GOT3 (cell line): Measurements from ENCODE around the gene EHD2.
"Not testable (repeated sequence)": the region's sequence is repeated elsewhere in the genome, so short reads cannot be mapped to it uniquely, and the experiment has no call there.

Experiments used
- DNase-seq: peaks from one replicate; lab custom pipeline; 2025; ENCODE audit warnings: mixed read lengths; lab: John Stamatoyannopoulos, UW

Gene EHD2

DNA sequence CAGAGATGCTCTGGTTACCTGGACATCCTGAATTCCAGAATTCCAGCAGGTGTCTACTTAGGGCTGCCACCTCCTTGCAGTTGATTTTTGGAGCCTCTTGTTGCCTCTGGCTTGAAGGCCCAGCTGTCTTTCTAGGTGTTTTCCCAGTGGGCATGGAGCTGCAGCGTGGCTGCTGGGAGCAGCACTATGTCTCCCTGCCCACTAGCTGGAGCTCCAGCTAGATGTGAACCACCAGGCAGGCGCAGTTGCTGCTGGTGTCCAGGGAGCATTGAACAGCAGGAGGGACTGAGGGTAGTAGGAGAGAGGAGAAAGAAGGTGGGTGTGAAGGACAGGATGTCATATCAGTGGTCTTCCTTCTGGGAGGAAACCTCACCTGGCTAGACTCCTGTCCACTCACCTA, 55.4 kb downstream of the EHD2 start:
- DNase-seq = no peak

DNA sequence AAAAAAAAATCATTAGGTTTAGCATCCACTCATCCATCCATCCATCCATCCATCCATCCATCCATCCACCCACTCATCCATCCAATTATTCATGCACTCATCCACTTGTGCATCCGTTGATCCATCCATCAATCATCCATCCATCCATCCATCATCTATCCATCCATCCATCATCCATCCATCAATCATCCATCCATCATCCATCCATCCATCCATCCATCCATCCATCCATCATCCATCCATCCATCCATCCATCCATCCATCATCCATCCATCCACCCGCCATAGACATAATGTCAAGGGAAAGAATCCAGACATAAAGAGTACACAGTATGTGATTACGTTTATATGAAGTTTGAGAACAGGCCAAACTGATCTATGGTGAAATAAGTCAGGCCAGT, 56.3 kb downstream of the EHD2 start:
- no peak for DNase-seq

DNA sequence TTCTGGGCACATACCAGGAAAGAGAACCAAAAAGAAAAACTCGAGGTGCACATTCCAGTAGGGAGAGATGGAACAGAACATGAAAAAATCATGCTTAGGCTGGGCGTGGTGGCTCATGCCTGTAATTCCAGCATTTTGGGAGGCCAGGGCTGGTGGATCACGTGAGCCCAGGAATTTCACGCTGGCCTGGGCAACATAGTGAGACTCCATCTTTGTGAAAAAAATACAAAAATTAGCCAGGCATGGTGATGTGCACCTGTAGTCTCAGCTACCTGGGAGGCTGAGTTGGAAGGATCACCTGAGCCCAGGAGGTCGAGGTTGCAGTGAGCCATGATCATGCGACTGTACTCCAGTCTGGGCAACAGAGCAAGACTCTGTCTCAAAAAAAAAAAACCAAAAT, 58.1 kb downstream of the EHD2 start:
- not testable (repeated sequence) for DNase-seq

DNA sequence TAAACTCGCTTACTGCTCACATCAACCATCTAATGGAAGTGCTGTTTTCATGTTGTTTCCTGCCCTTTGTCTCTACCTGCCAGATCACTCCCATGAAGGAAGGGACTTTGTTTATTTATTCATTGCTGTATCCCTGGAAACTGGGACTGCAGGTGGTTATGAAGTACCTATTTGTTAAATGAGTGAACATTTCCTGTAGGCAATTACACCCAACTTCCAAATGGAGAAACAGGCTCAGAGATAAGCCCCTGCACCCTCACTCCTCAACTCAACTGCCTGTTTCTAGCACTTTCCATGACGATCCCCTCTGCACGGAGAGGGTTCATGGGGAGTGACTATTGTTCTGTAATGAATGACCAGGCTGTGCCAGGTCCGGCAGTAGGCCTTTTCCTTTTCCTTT, 63.3 kb downstream of the EHD2 start:
- no peak for DNase-seq

DNA sequence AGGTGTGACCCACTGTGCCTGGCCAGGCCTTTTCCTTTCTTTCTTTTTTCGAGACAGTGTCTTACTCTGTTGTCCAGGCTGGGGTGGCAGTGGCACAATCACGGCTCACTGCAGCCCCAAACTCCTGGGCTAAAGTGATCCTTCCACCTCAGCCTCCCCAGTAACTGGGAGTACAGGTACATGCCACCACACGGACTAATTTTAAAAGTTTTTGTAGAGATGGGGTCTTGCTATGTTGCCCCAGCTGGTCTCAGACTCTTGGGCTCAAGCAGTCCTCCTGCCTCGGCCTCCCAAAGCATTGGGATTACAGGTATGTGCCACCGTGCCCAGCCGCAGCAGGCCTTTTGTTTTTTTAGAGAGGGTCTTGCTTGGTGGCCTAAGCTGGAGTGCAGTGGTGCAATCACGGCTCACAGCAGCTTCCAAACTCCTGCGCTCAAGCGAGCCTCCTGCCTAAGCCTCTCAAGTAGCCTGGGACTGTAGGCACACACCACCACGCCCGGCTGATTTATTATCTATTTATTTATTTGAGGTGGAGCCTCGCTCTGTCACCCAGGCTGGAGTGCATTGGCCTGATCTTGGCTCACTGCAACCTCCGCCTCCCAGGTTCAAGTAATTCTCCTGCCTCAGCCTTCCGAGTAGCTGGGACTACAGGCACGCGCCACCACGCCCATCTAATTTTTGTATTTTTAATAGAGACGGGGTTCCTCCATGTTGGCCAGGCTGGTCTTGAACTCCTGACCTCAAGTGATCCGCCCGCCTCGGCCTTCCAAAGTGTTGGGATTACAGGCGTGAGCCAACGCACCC, 64.2 kb downstream of the EHD2 start:
- not testable (repeated sequence) for DNase-seq

DNA sequence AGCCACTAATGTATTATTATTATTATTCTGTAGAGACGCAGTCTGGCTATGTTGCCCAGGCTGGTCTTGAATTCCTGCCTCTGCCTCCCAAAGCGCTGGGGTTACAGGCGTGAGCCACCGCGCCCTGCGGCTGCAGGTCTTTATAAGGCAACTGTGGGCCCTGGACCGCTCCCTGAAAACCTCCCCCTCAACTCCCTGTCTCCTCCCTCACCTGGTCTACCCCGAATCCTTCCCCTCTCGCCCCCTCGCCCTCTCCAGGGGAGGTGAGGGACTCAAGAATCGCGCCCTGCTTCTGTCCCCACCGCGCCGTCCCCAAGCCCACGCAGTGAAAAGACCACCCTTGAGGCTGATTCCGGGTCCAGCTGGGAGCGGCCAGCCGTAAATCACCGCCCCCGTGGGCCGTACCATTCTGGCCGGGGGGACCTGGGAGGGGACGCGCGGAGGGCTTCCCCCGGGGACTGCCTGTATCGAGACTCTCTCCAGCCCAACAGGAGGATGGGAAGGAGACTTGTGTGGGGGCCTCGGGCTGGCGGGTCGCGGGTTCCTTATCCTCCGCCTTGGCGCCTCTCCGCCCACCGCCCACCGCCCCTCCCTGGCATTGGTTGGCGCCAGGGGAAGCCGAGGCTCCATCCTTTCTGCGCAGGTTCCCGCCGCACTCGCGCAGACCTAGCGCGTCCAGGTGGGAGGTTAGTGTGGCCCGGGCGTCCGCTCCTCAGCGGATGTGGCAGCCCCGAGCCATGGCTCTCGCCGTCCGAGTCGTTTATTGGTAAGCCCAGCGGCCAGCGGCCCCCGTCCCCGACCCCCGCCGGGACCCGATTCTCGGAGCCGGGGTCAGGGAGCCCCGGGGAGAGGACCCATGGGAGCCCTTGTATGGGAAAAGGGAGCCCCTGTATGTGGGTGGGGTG, 65.1 kb downstream of the EHD2 start, which contains the start of gene SELENOW:
Gene SELENOW (plus strand): TSS at position 655 of the 905 bp plus-strand sequence. CDS start 83 bp downstream, at position 738.
- DNase-seq = peak; percentile 46

DNA sequence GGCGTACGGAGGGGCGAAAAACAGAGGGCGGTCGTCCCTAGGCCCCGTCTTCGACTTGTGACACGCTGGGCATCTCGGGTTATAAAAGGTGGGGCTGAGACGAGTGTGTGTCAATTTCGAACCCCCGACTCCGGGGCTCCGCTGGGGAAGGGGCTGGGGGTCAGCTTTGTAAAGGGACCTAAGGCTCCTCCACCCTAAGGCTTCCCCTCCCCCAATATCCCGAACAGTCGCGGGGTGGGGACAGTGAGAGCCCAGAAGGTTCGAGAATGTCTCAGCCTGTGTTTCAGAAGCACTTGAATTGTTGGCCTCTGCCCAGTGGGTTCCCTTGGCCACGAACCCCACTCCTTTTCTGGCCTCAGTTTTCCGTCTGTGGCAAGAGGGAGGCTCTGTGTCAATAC, 65.7 kb downstream of the EHD2 start:
- DNase-seq = no peak

DNA sequence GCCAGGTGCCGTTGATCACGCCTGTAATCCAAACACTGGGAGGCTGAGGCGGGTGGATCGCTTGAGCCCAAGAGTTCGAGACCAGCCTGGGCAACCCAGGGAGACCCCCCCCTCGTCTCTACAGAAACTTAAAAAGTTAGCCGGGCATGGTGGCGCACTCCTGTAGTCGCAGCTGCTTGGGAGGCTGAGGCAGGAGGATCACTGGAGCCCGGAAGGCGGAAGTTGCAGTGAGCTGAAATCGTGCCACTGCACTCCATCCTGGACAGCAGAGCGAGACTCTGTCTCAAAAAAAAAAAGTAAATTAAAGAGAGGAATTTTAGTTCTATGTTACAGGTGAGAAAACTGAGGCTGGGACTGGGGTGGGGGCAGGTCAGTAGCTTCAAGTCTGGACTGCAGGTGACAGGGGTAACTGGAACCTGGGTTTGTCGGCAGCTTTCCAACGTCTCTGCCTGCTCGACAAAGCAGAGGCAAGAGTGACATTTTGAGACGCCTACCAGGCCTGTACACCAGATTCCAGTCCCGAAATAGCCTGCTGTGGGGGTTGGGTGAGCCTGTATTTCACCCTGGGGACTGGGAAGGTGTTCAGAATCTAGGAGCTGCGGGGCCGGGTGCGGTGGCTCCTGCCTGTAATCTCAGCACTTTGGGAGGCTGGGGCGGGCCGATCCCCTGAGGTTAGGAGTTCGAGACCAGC, 66.4 kb downstream of the EHD2 start:
- DNase-seq = no peak

DNA sequence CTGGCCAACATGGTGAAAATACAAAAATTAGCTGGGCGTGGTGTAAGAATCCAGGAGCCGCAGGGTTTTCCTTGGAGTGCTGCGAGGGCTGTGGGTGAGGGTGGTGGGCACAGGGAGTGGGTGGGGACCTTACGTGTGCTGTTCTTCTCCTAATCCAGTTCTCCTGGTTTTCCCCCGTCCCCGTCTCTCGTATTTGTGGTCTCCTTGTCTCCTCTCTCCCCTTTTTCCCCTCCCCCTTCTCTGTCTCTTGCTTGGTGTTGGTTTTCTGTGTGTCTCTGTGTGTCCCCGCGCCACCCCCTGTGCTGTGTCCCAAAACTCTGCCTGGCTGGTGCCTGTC, 67.0 kb downstream of the EHD2 start:
- no peak for DNase-seq

DNA sequence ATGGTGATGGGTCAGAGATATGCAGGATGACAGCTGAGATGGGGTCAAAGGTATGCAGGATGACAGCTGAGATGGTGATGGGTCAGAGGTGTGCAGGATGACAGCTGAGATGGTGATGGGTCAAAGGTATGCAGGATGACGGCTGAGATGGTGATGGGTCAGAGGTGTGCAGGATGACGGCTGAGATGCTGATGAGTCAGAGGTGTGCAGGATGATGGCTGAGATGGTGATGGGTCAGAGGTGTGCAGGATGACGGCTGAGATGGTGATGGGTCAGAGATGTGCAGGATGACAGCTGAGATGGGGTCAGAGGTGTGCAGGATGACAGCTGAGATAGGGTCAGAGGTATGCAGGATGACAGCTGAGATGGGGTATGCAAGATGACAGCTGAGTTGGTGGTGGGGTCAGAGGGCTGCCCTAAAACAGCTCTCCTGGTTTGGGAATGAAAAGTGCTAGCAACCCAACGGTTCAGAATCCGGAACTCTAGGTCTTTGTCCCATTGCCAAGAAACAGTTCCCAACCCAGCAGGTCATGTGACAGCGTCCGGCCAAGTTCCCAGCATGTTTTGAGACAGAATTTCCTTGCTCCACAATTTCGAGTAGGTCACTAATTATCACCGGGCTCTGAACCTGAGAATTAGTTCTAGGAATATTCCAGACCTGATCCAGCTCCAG, 68.5 kb downstream of the EHD2 start:
- DNase-seq = no peak

DNA sequence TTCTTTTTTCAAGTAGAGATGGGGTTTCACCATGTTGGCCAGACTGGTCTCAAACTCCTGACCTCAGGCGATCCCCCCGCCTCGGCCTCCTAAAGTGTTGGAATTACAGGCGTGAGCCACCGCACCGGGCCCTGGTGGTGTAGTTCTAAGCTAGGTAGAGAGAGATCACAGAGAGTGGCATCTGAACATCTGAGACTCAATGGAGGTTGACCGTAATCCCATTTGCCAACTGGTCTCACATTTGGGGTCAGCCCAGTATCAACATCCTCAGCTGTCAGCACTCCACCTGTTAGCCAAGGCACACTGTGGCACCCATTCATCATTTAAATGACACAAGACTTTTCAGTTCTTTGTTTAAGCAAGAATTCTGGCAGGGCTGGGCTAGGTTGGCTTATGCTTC, 73.3 kb downstream of the EHD2 start:
- DNase-seq = no peak

DNA sequence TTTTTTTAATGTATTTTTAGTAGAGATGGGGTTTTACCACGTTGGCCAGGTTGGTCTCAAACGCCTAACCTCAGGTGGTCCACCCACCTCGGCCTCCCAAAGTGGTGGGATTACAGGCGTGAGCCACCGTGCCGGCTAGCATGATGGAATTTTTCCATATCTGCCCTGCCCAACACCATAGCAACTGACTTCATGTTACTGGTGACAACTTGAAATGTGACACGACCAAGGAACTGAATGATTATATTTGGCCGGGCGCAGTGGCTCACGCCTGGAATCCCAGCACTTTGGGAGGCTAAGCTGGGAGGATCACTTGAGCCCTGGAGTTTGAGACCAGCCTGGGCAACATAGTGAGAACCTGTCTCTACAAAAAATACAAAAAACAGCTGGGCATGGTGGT, 74.1 kb downstream of the EHD2 start:
- not testable (repeated sequence) for DNase-seq

DNA sequence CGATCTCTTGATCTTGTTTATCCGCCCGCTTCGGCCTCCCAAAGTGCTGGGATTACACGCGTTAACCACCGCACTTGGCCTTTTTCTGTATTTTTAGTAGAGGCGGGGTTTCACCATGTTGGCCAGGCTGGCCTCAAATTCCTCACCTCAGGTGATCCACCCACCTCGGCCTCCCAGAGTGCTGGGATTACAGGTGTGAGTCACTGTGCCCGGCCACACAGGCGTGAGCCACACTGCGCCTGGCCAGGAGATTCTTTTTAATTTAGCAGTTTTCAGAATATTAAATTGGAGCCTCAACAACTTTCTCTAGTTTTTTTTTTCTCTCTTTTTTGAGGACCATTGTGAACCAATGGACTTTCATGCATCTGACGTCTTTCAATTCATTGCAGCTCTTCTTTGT, 76.6 kb downstream of the EHD2 start:
- not testable (repeated sequence) for DNase-seq

DNA sequence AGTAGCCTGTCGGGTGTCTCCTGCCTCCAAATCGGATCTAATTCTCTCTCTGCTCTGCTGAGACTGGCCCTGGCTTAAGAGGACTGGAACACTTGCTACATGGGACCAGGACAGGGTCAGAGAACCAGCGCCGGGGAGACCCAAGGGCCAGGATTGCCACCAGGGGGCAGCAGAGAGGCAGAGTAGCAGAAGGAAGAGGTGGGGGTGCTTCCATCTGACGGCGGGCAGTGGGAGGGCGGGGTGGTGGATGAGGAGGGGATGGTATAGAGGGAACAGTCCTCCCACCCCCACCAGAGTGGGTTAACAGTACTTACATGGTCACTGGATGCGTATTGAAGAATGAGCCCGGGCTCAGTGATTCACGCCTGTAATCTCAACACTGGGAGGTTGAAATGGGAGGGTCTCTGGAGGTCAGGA, 77.2 kb downstream of the EHD2 start:
- peak; percentile 32 for DNase-seq

DNA sequence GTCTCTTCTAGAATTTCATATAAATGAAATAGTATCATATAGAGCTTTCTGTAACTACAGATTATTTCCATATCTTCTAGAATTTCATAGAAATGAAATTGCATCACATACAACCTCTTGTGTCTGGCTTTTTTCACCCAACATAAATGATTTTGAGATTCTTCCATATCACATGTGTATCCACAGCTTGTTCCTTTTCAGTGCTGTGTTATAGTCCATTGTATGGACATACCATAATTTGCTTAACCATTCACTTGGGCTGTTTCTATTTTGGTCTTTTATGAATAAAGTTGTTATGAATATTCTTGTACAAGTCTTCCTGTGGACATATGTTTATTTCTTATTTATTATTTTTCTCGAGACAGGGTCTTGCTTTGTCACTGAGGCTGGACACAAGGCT, 79.4 kb downstream of the EHD2 start:
- no peak for DNase-seq
